Measurements from ENCODE around the gene LHFPL4. TPM values are rescaled to one million over a fixed set of nuclear protein-coding genes. Genes with fewer than 3 reads are reported as not detected.
"Not testable (repeated sequence)": the region's sequence is repeated elsewhere in the genome, so short reads cannot be mapped to it uniquely, and the experiment has no call there.

LHFPL4 gene
- total RNA-seq (2014; rRNA removed; shearing (Covaris generic)), result 0.61 and 1.3 TPM in 2 replicates
- polyA plus RNA-seq (2015; cell fraction: cytosol; rRNA removed), result 0.74 and 1.3 TPM in 2 replicates
- polyA plus RNA-seq (2015; cell fraction: nucleus; rRNA removed), result 0.14 and 0.26 TPM in 2 replicates

GRCh38 chr3:9553021-9553947, at the start of gene LHFPL4:
Gene LHFPL4 (minus strand): TSS chr3:9553822. CDS start chr3:9552679, 1,143 bp downstream.
- no peak for DNase-seq (ENCODE audit: low read depth, low spot score)
- in situ Hi-C loops (cut with HindIII; ENCODE audit: low pct_unique_long_range_greater_than_20kb, low sequenced_read_pairs), result no loop called here

GRCh38 chr3:9602620-9603019, 49.0 kb upstream of the LHFPL4 start:
- no peak for DNase-seq (ENCODE audit: low read depth, low spot score)
- in situ Hi-C loops (cut with HindIII; ENCODE audit: low pct_unique_long_range_greater_than_20kb, low sequenced_read_pairs), result no loop called here

DNA sequence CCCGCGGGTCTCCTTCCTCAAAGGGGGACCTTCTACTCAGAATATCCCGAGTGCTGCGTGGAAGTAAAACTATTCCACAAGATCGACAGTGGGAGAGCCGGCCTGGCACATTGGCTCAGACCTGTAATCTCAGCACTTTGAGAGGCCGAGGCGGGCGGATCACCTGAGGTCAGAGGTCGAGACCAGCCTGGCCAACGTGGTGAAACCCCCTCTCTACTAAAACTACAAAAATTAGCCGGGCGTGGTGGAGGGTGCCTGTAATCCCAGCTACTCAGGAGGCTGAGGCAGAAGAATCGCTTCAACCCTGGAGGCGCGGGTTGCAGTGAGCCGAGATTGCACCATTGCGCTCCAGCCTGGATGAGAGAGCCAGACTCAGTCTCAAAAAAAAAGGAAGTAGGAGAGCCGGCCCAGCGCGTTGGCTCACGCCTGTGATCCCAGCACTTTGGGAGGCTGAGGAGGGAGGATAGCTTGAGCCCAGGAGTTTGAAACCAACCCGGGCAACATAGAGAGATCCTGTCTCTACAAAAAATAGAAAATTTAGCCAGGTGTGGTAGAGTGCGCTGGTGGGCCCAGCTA, 47.5 kb upstream of the LHFPL4 start:
- in situ Hi-C loops (cut with HindIII; ENCODE audit: low pct_unique_long_range_greater_than_20kb, low sequenced_read_pairs), result not testable (repeated sequence)

GRCh38 chr3:9600597-9600996, 47.0 kb upstream of the LHFPL4 start:
- in situ Hi-C loops (cut with HindIII; ENCODE audit: low pct_unique_long_range_greater_than_20kb, low sequenced_read_pairs), result no loop called here
- DNase-seq (ENCODE audit: low read depth, low spot score), result no peak

More for the DNA sequence above, 47.5 kb upstream of the LHFPL4 start:
- DNase-seq (ENCODE audit: low read depth, low spot score), result not testable (repeated sequence)

DNA sequence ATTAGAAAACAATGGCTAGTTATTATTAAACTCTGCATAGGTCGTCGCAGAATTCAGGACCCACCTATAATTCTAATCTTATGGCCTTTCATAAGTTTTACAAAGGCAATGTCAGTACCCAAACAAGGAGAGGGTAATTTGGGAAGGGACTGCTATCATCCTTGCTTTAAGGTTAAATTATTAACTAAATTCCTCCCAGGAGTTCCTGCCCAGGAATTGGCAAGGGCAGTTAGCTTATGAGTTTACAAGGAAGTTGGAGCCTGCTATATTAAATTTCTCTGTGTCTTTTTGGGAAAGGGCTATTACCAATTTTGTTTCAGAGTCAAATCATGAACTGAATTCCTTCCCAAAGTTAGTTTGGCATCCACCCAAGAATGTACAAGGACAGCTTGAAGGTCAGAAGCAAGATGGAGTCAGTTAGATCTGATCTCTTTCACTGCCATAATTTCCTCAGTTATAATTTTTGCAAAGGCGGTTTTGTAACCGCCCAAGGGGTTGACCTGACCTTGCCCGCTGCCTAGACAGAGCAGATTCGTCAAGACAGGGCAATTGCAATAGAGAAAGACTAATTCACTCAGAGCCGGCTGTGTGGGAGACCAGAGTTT, 45.3 kb upstream of the LHFPL4 start:
- in situ Hi-C loops (cut with HindIII; ENCODE audit: low pct_unique_long_range_greater_than_20kb, low sequenced_read_pairs), result no loop called here
- no peak for DNase-seq (ENCODE audit: low read depth, low spot score)

- no peak for DNase-seq (ENCODE audit: low read depth, low spot score)
- in situ Hi-C loops (cut with HindIII; ENCODE audit: low pct_unique_long_range_greater_than_20kb, low sequenced_read_pairs), result no loop called here
Measured at GRCh38 chr3:9595877-9596276, 42.3 kb upstream of the LHFPL4 start.

DNA sequence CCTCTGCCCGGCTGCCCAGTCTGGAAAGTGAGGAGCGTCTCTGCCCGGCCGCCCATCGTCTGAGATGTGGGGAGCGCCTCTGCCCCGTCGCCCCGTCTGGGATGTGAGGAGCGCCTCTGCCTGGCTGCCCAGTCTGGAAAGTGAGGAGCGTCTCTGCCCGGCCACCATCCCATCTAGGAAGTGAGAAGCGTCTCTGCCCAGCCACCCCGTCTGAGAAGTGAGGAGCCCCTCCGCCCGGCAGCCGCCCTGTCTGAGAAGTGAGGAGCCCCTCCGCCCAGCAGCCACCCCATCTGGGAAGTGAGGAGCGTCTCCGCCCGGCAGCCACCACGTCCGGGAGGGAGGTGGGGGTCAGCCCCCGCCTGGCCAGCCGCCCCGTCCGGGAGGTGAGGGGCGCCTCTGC, 38.2 kb upstream of the LHFPL4 start:
- DNase-seq (ENCODE audit: low read depth, low spot score); in situ Hi-C loops (cut with HindIII; ENCODE audit: low pct_unique_long_range_greater_than_20kb, low sequenced_read_pairs): not testable (repeated sequence)

DNA sequence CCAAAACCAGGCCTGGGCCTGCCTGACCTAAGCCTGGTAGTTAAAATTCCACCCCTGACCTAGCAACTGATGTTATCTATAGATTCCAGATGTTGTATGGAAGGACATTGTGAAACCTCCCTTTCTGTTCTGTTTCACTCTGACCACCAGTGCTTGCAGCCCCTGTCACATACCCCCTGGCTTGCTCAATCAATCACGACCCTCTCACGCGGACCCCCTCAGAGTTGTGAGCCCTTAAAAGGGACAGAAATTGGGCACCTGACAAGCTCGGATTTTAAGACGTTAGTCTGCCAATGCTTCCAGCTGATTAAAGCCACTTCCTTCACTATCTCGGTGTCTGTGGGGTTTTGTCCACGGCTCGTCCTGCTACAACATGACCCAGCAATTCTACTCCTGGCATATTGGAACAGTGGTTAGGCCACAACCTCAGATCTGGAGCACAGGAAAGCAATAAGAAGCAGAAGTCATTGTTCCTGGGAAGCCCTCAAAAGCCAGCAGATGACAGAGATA, 36.7 kb upstream of the LHFPL4 start:
- no peak for DNase-seq (ENCODE audit: low read depth, low spot score)
- in situ Hi-C loops (cut with HindIII; ENCODE audit: low pct_unique_long_range_greater_than_20kb, low sequenced_read_pairs), result no loop called here

DNA sequence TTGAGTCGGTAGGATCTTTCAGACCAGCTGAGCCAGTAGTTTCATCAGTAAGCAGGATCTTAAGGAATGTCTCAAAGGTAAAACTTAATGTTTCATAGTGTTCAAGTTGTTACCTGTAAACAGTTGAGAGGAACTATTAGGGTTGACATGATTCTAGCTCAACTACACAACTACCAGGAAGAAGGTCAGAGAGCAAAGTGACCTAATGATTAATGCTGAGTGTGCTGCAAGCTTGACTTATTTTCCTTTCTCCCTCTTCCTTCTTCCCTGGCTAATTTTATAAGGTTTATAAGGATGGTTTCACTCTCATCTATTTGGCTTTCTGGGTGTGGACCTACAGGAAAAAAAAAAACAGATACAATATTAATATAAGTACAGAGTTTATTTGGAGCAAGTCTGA, 30.2 kb upstream of the LHFPL4 start:
- in situ Hi-C loops (cut with HindIII; ENCODE audit: low pct_unique_long_range_greater_than_20kb, low sequenced_read_pairs), result no loop called here
- DNase-seq (ENCODE audit: low read depth, low spot score), result no peak

DNA sequence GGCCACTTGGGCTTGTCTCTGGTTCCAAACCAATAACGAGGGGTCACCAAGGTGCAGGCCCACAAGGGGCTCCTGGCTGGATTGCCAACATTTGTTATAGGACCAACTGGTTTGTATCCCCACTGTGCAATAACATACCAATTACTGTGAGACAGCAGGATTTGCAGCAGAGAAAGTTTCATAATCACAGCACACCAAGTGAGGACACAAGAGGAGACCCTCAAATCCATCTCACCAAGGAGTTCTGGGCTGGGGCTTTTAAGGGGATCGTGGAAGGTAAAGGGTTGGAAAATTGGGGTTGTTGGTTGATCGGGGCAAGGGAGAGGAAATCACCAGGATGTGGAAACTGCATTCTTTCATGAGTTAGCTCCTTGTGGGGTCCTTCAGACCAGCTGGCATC, 29.7 kb upstream of the LHFPL4 start:
- DNase-seq (ENCODE audit: low read depth, low spot score), result no peak
- in situ Hi-C loops (cut with HindIII; ENCODE audit: low pct_unique_long_range_greater_than_20kb, low sequenced_read_pairs), result no loop called here

GRCh38 chr3:9582332-9582731, 28.7 kb upstream of the LHFPL4 start:
- in situ Hi-C loops (cut with HindIII; ENCODE audit: low pct_unique_long_range_greater_than_20kb, low sequenced_read_pairs), result no loop called here
- no peak for DNase-seq (ENCODE audit: low read depth, low spot score)

DNA sequence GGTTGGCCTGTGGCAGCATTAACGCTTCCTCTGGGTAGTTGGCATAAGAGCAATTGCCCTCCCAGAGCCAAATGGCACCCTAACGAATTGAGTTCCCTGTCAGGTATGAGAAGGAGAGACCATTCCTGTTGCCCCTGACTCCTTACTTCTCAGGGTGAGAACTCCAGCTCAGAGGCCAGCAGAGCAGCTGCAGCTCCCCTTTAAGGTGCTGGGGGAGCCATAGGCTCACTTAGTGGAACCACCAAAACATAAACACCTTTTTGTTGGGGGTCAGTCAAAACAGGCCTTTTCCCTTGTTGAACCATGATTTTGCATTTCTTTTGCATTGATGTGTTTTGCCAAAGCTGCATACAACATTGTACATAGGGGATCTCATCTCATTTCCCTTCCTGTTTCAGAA, 28.1 kb upstream of the LHFPL4 start:
- no peak for DNase-seq (ENCODE audit: low read depth, low spot score)
- in situ Hi-C loops (cut with HindIII; ENCODE audit: low pct_unique_long_range_greater_than_20kb, low sequenced_read_pairs), result no loop called here

DNA sequence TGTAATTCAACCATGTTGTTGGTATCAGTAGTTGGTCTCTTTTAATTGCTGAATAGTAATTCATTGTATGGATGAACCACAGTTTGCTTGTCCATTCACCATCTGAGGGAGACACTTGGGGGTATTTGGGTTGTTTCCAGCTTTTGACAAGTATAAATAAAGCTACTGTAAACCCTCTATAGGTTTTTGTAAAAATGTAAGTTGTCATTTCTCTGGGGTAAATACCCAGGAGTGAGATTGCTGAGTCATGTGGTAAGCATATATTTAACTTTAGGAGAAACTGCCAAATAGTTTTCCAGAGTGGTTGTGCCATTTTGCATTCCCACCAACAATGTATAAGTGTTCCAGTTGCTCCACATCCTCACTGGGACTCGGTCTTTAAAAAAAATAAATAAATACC, 15.4 kb upstream of the LHFPL4 start:
- peak; percentile 29 for DNase-seq (ENCODE audit: low read depth, low spot score)
- in situ Hi-C loops (cut with HindIII; ENCODE audit: low pct_unique_long_range_greater_than_20kb, low sequenced_read_pairs), result no loop called here

DNA sequence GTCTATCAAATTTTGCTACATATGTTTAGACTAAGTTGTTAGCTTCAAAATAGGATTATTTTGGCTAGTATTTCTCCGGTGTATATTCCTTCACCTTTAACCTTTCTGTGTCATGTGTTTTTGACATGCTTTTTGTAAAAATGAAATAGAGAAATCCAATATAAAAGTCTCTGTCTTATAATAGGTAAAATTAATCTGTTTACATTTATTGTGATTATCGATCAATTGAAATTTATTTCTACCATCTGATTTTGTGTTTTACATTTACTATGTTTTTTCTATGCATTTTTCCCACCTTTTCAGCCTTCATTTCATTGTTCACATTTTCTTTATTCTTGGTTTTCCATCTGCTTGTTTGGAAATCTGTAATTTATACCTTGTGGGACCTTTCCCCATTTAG, 11.7 kb upstream of the LHFPL4 start:
- in situ Hi-C loops (cut with HindIII; ENCODE audit: low pct_unique_long_range_greater_than_20kb, low sequenced_read_pairs), result no loop called here
- DNase-seq (ENCODE audit: low read depth, low spot score), result no peak

DNA sequence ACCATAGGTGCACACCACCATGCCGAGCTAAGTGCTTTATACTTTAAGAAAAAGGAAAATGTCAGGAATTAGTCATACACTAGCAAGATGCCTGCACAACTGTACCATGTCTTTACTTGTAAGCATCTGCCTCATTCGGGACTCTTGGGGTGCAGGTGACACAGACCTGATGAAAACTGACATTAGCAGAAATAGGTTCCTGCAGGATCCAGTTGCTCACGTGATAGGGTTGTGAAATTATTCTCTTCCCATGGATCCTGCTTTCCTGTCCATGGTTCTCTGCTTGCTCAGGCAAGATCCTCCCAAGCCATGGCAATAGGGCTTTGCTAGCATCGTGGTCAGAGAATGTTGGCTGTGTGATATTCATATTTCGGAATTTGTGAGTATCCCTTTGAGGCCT, 10.2 kb upstream of the LHFPL4 start:
- in situ Hi-C loops (cut with HindIII; ENCODE audit: low pct_unique_long_range_greater_than_20kb, low sequenced_read_pairs), result no loop called here
- DNase-seq (ENCODE audit: low read depth, low spot score), result no peak

DNA sequence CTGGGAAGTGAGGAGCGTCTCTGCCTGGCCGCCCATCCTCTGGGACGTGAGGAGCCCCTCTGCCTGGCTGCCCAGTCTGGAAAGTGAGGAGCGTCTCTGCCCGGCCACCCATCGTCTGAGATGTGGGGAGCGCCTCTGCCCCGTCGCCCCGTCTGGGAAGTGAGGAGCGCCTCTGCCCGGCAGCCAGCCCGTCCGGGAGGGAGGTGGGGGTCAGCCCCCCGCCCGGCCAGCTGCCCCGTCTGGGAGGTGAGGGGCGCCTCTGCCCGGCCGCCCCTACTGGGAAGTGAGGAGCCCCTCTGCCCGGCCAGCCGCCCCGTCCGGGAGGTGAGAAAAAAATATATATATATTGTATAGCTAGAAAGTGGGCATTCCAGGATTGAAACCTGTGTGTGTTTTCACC, 6.4 kb upstream of the LHFPL4 start:
- in situ Hi-C loops (cut with HindIII; ENCODE audit: low pct_unique_long_range_greater_than_20kb, low sequenced_read_pairs); DNase-seq (ENCODE audit: low read depth, low spot score): not testable (repeated sequence)

- no peak for DNase-seq (ENCODE audit: low read depth, low spot score)
- in situ Hi-C loops (cut with HindIII; ENCODE audit: low pct_unique_long_range_greater_than_20kb, low sequenced_read_pairs), result no loop called here
Measured at GRCh38 chr3:9553948-9554513, 409 bp upstream of the LHFPL4 start.

All from SK-MEL-5 (cell line).